HL-60 (cell line): ENCODE results near the gene CTAG2.
"Not testable (repeated sequence)": the region's sequence is repeated elsewhere in the genome, so short reads cannot be mapped to it uniquely, and the experiment has no call there.

Source experiments
- DNase-seq, 2 experiments: peaks; one replicate each; pipeline ENCODE4 v3.0.0-alpha.2; 2010 to 2020; ENCODE audit warnings: low read depth in 1 of 2, low spot score in 1 of 2
- H3K27ac ChIP-seq: fragments of 250-450 bp; sonication (Bioruptor Pico); replicated peaks from 2 replicates; pipeline ENCODE4 v1.5.1; 2020; ENCODE audit warnings: mild to moderate bottlenecking, moderate library complexity
- H3K27me3 ChIP-seq: fragments of 250-450 bp; sonication (Bioruptor Pico); 2 replicates; pipeline ENCODE4 v1.5.1; 2021; ENCODE audit warnings: mild to moderate bottlenecking, moderate library complexity; ENCODE audit not compliant: insufficient read depth, poor library complexity, severe bottlenecking
- H3K4me3 ChIP-seq: replicated peaks from 2 replicates; pipeline ENCODE4 v1.5.1; 2011; ENCODE audit warnings: mild to moderate bottlenecking, control low read depth, low read length; ENCODE audit not compliant: insufficient read depth
- GABPA ChIP-seq: IDR thresholded peaks from 2 replicates; pipeline ENCODE4 v1.6.1; 2012; ENCODE audit warnings: low read depth
- POLR2AphosphoS5 ChIP-seq: IDR thresholded peaks from 2 replicates; pipeline ENCODE4 v1.6.1; 2012; ENCODE audit warnings: low read depth
- REST ChIP-seq: IDR thresholded peaks from 2 replicates; pipeline ENCODE4 v1.6.1; 2012; ENCODE audit warnings: low read depth; ENCODE audit not compliant: insufficient replicate concordance
- SPI1 ChIP-seq: IDR thresholded peaks from 2 replicates; pipeline ENCODE4 v1.6.1; 2012; ENCODE audit warnings: low read depth, mild to moderate bottlenecking, borderline replicate concordance
- TF ChIP-seq, protein P1 (sequence below): IDR thresholded peaks from one replicate; pipeline ENCODE4 v1.5.1; 2011; ENCODE audit warnings: low read length, control low read depth, inconsistent platforms; ENCODE audit not compliant: insufficient read depth

CTAG2 gene

GRCh38 chrX:154620767-154621414 is 32.5 kb downstream of the CTAG2 start:
- not testable (repeated sequence) for H3K27me3 ChIP-seq, DNase-seq, H3K27ac ChIP-seq, H3K4me3 ChIP-seq

- H3K27ac ChIP-seq, DNase-seq, H3K27me3 ChIP-seq, H3K4me3 ChIP-seq: not testable (repeated sequence)
Measured at GRCh38 chrX:154619182-154619581, 34.2 kb downstream of the CTAG2 start, which contains the start of gene CTAG1B. Gene CTAG1B (minus strand): TSS chrX:154619282. CDS start chrX:154619218, 64 bp downstream.

- H3K27ac ChIP-seq, H3K4me3 ChIP-seq, DNase-seq, H3K27me3 ChIP-seq: not testable (repeated sequence)
Measured at GRCh38 chrX:154613586-154613985, 39.8 kb downstream of the CTAG2 start.

GRCh38 chrX:154611146-154611545 is 42.2 kb downstream of the CTAG2 start:
- not testable (repeated sequence) for H3K27ac ChIP-seq, DNase-seq, H3K27me3 ChIP-seq, H3K4me3 ChIP-seq

DNA sequence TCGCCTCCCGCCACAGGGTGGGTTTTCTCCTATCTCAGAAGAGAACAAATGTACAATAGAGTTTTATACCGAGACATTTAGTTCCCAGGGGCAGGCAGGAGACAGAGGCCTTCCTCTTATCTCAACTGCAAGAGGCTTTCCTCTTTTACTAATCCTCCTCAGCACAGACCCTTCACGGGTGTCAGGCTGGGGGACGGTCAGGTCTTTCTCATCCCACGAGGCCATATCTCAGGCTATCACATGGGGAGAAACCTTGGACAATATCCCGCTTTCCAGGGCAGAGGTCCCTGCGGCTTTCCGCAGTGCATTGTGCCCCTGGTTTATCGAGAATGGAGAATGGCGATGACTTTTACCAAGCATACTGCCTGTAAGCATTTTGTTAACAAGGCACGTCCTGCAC is 44.6 kb downstream of the CTAG2 start:
- H3K27me3 ChIP-seq, H3K4me3 ChIP-seq, H3K27ac ChIP-seq, DNase-seq: not testable (repeated sequence)

DNA sequence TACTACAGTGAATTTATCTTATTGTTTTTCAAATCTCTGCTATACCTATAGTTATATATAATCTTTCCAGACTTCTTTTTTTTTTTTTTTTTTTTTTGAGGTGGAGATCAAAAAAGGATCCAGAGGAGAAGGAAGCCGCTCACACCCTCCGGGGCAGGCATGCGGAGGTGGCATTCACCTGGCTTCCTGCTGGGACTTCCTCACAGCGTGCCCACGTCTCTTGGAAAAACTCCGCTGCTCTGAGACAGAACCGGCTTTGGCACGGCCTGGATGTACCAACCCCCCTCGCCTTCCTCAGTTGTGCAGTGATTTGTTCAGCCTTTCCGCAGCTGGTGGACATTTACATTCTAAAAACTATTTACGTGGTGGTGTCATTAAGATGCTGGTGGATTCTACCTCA is 45.4 kb downstream of the CTAG2 start:
- DNase-seq, H3K27ac ChIP-seq, H3K27me3 ChIP-seq, H3K4me3 ChIP-seq: not testable (repeated sequence)

DNA sequence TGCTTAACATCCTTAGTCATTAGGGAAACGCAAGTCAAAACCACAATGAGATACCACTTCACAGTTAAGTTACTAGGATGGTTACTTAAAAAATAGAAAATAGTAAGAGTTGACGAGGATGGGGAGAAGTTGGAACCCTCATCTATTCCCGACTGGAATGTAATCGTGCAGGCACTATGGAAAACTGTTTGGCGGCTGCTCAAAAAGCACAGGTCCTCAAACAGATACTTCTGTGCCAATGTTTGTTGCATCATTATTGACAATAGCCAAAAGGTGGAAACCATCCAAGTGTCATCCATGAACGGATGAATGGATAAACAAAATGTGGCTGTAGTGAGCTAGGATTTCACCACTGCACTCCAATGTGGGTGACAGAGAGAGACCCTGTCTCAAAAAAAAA is 46.0 kb downstream of the CTAG2 start:
- no peak overlapping the region for H3K27ac ChIP-seq
- no peak for TF ChIP-seq REST
- TF ChIP-seq GABPA = no peak
- no peak for DNase-seq
- no peaks in the 10 kb centered on the region for H3K27me3 ChIP-seq
- no peak overlapping the region for H3K4me3 ChIP-seq

GRCh38 chrX:154605566-154605965 is 47.8 kb downstream of the CTAG2 start:
- no peak for DNase-seq
- Histone ChIP-seq H3K27ac (no peak overlapping the region), H3K27me3 (no peaks in the 10 kb centered on the region), H3K4me3 (no peak overlapping the region)
- TF ChIP-seq, protein P1, sequence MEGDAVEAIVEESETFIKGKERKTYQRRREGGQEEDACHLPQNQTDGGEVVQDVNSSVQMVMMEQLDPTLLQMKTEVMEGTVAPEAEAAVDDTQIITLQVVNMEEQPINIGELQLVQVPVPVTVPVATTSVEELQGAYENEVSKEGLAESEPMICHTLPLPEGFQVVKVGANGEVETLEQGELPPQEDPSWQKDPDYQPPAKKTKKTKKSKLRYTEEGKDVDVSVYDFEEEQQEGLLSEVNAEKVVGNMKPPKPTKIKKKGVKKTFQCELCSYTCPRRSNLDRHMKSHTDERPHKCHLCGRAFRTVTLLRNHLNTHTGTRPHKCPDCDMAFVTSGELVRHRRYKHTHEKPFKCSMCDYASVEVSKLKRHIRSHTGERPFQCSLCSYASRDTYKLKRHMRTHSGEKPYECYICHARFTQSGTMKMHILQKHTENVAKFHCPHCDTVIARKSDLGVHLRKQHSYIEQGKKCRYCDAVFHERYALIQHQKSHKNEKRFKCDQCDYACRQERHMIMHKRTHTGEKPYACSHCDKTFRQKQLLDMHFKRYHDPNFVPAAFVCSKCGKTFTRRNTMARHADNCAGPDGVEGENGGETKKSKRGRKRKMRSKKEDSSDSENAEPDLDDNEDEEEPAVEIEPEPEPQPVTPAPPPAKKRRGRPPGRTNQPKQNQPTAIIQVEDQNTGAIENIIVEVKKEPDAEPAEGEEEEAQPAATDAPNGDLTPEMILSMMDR = no peak
- TF ChIP-seq SPI1 (no peak), REST (no peak), POLR2AphosphoS5 (no peak)
